ENCODE results near the gene MICB. TPM values are rescaled to one million over a fixed set of nuclear protein-coding genes. Genes with fewer than 3 reads are reported as not detected.

MICB gene
- total and polyA plus RNA-seq, 4 donors = 3.8 to 10.2 (median 7.4) TPM

GRCh38 chr6:31558318-31558625, 60.3 kb downstream of the MICB start:
- DNase-seq (no peak), ATAC-seq (ENCODE audit: insufficient read depth, low FRiP score) (no peak)
- H3K27ac ChIP-seq (ENCODE audit: low read depth in 1 of 2, low read length in 1 of 2) = peak overlapping the region in 1 of 2 donors; percentile 87
- WGBS, 2 donors = 70 to 75% methylated on average over 6 to 8 of the region's 8 CpGs
- peaks cover 6 to 20% (median 14%) of the 10 kb centered on the region in 4 donors for H3K36me3 ChIP-seq (ENCODE audit: control insufficient read depth in 4 of 4, insufficient read depth in 4 of 4, low read length in 4 of 4)
- no peak overlapping the region for H3K4me3 ChIP-seq
- peaks cover 0 to 27% (median 0%) of the 10 kb centered on the region in 5 donors for H3K4me1 ChIP-seq (ENCODE audit: control insufficient read depth in 5 of 5, insufficient read depth in 5 of 5, low read length in 5 of 5)
- H3K9ac ChIP-seq (ENCODE audit: insufficient read depth in 1 of 2, low read length in 2 of 2) = no peak overlapping the region
- H3K27me3 ChIP-seq (ENCODE audit: control insufficient read depth in 3 of 3, insufficient read depth in 3 of 3, low read length in 2 of 3) = no peaks in the 10 kb centered on the region
- no peaks in the 10 kb centered on the region for H3K9me3 ChIP-seq (ENCODE audit: control insufficient read depth in 4 of 4, insufficient read depth in 3 of 4, low read length in 3 of 4)
- TF ChIP-seq CTCF (IDR thresholded peaks at IDR 0.05; ENCODE audit: control extremely low read depth, extremely low read depth) = no peak

- peaks cover 6 to 20% (median 13%) of the 10 kb centered on the region in 4 donors for H3K36me3 ChIP-seq (ENCODE audit: control insufficient read depth in 4 of 4, insufficient read depth in 4 of 4, low read length in 4 of 4)
- WGBS, 2 donors = 37 to 58% methylated on average over 14 of the region's 14 CpGs
- H3K4me1 ChIP-seq (ENCODE audit: control insufficient read depth in 5 of 5, insufficient read depth in 5 of 5, low read length in 5 of 5) = peaks cover 0 to 27% (median 0%) of the 10 kb centered on the region in 5 donors
- peak overlapping the region; percentile 24 to 87 for H3K27ac ChIP-seq (ENCODE audit: low read depth in 1 of 2, low read length in 1 of 2)
- TF ChIP-seq CTCF (IDR thresholded peaks at IDR 0.05; ENCODE audit: control extremely low read depth, extremely low read depth) = no peak
- no peaks in the 10 kb centered on the region for H3K27me3 ChIP-seq (ENCODE audit: control insufficient read depth in 3 of 3, insufficient read depth in 3 of 3, low read length in 2 of 3)
- H3K9ac ChIP-seq (ENCODE audit: insufficient read depth in 1 of 2, low read length in 2 of 2) = no peak overlapping the region
- H3K4me3 ChIP-seq = no peak overlapping the region
- no peaks in the 10 kb centered on the region for H3K9me3 ChIP-seq (ENCODE audit: control insufficient read depth in 4 of 4, insufficient read depth in 3 of 4, low read length in 3 of 4)
- DNase-seq (peak in 1 of 3 donors; percentile 17), ATAC-seq (ENCODE audit: insufficient read depth, low FRiP score) (peak; percentile 36)
Observed at GRCh38 chr6:31558631-31559500, 60.9 kb downstream of the MICB start.

- Histone ChIP-seq H3K27ac (ENCODE audit: low read depth in 1 of 2, low read length in 1 of 2) (peak overlapping the region; percentile 24 to 87), H3K27me3 (ENCODE audit: control insufficient read depth in 3 of 3, insufficient read depth in 3 of 3, low read length in 2 of 3) (no peaks in the 10 kb centered on the region), H3K9ac (ENCODE audit: insufficient read depth in 1 of 2, low read length in 2 of 2) (no peak overlapping the region), H3K4me1 (ENCODE audit: control insufficient read depth in 5 of 5, insufficient read depth in 5 of 5, low read length in 5 of 5) (peaks cover 0 to 27% (median 0%) of the 10 kb centered on the region in 5 donors), H3K4me3 (no peak overlapping the region), H3K36me3 (ENCODE audit: control insufficient read depth in 4 of 4, insufficient read depth in 4 of 4, low read length in 4 of 4) (peaks cover 6 to 18% (median 11%) of the 10 kb centered on the region in 4 donors), H3K9me3 (ENCODE audit: control insufficient read depth in 4 of 4, insufficient read depth in 3 of 4, low read length in 3 of 4) (no peaks in the 10 kb centered on the region)
- TF ChIP-seq CTCF (IDR thresholded peaks at IDR 0.05; ENCODE audit: control extremely low read depth, extremely low read depth) = no peak
- WGBS, 2 donors = 45 to 50% methylated on average over 4 of the region's 4 CpGs
- ATAC-seq (ENCODE audit: insufficient read depth, low FRiP score) (no peak), DNase-seq (no peak)
Observed at GRCh38 chr6:31559606-31559957, 61.6 kb downstream of the MICB start.
